Fibroblast of lung (primary cell): Measurements from ENCODE around the gene RAB5IF. TPM values are rescaled to one million over a fixed set of nuclear protein-coding genes. Genes with fewer than 3 reads are reported as not detected.

Experiments used
- DNase-seq, 2 donors: peaks; one replicate each; pipeline versions ENCODE4 v3.0.0 to v3.0.0-alpha.2; 2010; ENCODE audit warnings: low read depth in 2 of 2
- H2AFZ ChIP-seq: 2 replicates; pipeline ENCODE4 v1.5.1; 2012; ENCODE audit warnings: low read length, control low read depth, inconsistent platforms
- H3K27ac ChIP-seq: 2 replicates; pipeline ENCODE4 v1.5.1; 2011; ENCODE audit warnings: low read length, control low read depth; ENCODE audit not compliant: insufficient read depth
- H3K27me3 ChIP-seq: 2 replicates; pipeline ENCODE4 v1.5.1; 2011; ENCODE audit warnings: mild to moderate bottlenecking, low read length; ENCODE audit not compliant: control insufficient read depth, insufficient read depth
- H3K36me3 ChIP-seq: 2 replicates; pipeline ENCODE4 v1.5.1; 2011; ENCODE audit warnings: low read length; ENCODE audit not compliant: control insufficient read depth, insufficient read depth
- H3K4me1 ChIP-seq: 2 replicates; pipeline ENCODE4 v1.5.1; 2011; ENCODE audit warnings: low read length; ENCODE audit not compliant: control insufficient read depth, insufficient read depth; ENCODE audit errors: extremely low read depth
- H3K4me2 ChIP-seq: 2 replicates; pipeline ENCODE4 v1.5.1; 2011; ENCODE audit warnings: low read length, control low read depth; ENCODE audit not compliant: insufficient read depth; ENCODE audit errors: extremely low read depth
- H3K4me3 ChIP-seq, 4 experiments: fragments of 200-600 bp in 1 of 4; sonication (generic) in 1 of 4; replicated peaks in 1 of 4; 2 replicates each; pipeline ENCODE4 v1.5.1; 2011 to 2016; ENCODE audit warnings: low read length in 4 of 4, low read depth in 3 of 4, mild to moderate bottlenecking in 3 of 4, control low read depth in 2 of 4, inconsistent platforms in 1 of 4, mixed read lengths in 1 of 4; ENCODE audit not compliant: insufficient read depth in 1 of 4; ENCODE audit errors: control extremely low read depth in 1 of 4
- H3K79me2 ChIP-seq: 2 replicates; pipeline ENCODE4 v1.5.1; 2012; ENCODE audit warnings: mild to moderate bottlenecking, low read length, inconsistent platforms; ENCODE audit not compliant: control insufficient read depth, insufficient read depth
- H3K9ac ChIP-seq: 2 replicates; pipeline ENCODE4 v1.5.1; 2011; ENCODE audit warnings: mild to moderate bottlenecking, low read length, control low read depth; ENCODE audit not compliant: insufficient read depth
- H3K9me3 ChIP-seq: 2 replicates; pipeline ENCODE4 v1.5.1; 2012; ENCODE audit warnings: low read depth, low read length; ENCODE audit not compliant: control insufficient read depth, insufficient read depth
- H4K20me1 ChIP-seq: 2 replicates; pipeline ENCODE4 v1.5.1; 2011; ENCODE audit warnings: low read length; ENCODE audit not compliant: control insufficient read depth, insufficient read depth; ENCODE audit errors: extremely low read depth
- CTCF ChIP-seq, 2 donors: IDR thresholded peaks in 1 of 2; conservative IDR thresholded peaks in 1 of 2; 1 replicate in 1 of 2; 2 replicates in 1 of 2; pipeline ENCODE4 v1.5.1; 2011 to 2012; ENCODE audit warnings: low read length in 2 of 2, control low read depth in 1 of 2, inconsistent platforms in 1 of 2, low read depth in 1 of 2, mild to moderate bottlenecking in 1 of 2
- EZH2 ChIP-seq: IDR thresholded peaks from 2 replicates; pipeline ENCODE4 v1.5.1; 2012; ENCODE audit warnings: low read length, control low read depth, mild to moderate bottlenecking; ENCODE audit errors: missing control alignments
- polyA plus RNA-seq, 2 donors: library from polyadenylated mRNA; depleted of rRNA in 1 of 2; stranded (reverse) in 1 of 2; unstranded in 1 of 2; fragments of >200 nt; gene quantifications; 2 replicates each; pipeline ENCODE4 v1.2.1, GENCODE V29; 2011 to 2012; ENCODE audit warnings: missing spikeins in 1 of 2
- total RNA-seq: library from RNA; depleted of rRNA; stranded (reverse); fragments of >200 nt; gene quantifications from 2 replicates; pipeline ENCODE4 v1.2.1, GENCODE V29; 2014

The RAB5IF gene
- total and polyA plus RNA-seq, 2 donors (not counting 1 experiment from before 2014, with no cell fraction given): 58.0 to 104 TPM

- no peak overlapping the region for H3K4me3 ChIP-seq
- no peak for DNase-seq
- H3K9me3 ChIP-seq: no peaks in the 10 kb centered on the region
- no peak overlapping the region for H2AFZ ChIP-seq
- H3K79me2 ChIP-seq: no peaks in the 10 kb centered on the region
- H3K27me3 ChIP-seq: no peaks in the 10 kb centered on the region
- no peaks in the 10 kb centered on the region for H3K36me3 ChIP-seq
- no peaks in the 10 kb centered on the region for H3K4me1 ChIP-seq
- TF ChIP-seq CTCF (conservative IDR thresholded peaks at IDR 0.05 in 1 of 2, IDR thresholded peaks at IDR 0.05 in 1 of 2; ENCODE audit: low read depth in 1 of 2, low read length in 2 of 2): no peak
- no peak for TF ChIP-seq EZH2
- H3K4me2 ChIP-seq: no peak overlapping the region
- no peaks in the 10 kb centered on the region for H4K20me1 ChIP-seq
- no peak overlapping the region for H3K27ac ChIP-seq
- H3K9ac ChIP-seq: no peak overlapping the region
Observed at GRCh38 chr20:36654506-36654905, 48.9 kb downstream of the RAB5IF start.

GRCh38 chr20:36655004-36655403, 49.4 kb downstream of the RAB5IF start:
- H3K4me3 ChIP-seq: no peak overlapping the region
- no peaks in the 10 kb centered on the region for H3K9me3 ChIP-seq
- H3K4me2 ChIP-seq: no peak overlapping the region
- no peak overlapping the region for H3K27ac ChIP-seq
- no peak overlapping the region for H3K9ac ChIP-seq
- no peak overlapping the region for H2AFZ ChIP-seq
- no peaks in the 10 kb centered on the region for H4K20me1 ChIP-seq
- H3K79me2 ChIP-seq: no peaks in the 10 kb centered on the region
- H3K36me3 ChIP-seq: no peaks in the 10 kb centered on the region
- no peaks in the 10 kb centered on the region for H3K4me1 ChIP-seq
- no peaks in the 10 kb centered on the region for H3K27me3 ChIP-seq
- TF ChIP-seq EZH2 (no peak), CTCF (conservative IDR thresholded peaks at IDR 0.05 in 1 of 2, IDR thresholded peaks at IDR 0.05 in 1 of 2; ENCODE audit: low read depth in 1 of 2, low read length in 2 of 2) (no peak)
- no peak for DNase-seq

GRCh38 chr20:36656733-36657132, 51.2 kb downstream of the RAB5IF start:
- Histone ChIP-seq H3K4me1 (no peaks in the 10 kb centered on the region), H3K36me3 (no peaks in the 10 kb centered on the region), H3K4me3 (no peak overlapping the region), H3K9me3 (no peaks in the 10 kb centered on the region), H3K27ac (no peak overlapping the region), H4K20me1 (no peaks in the 10 kb centered on the region), H3K4me2 (no peak overlapping the region), H3K79me2 (no peaks in the 10 kb centered on the region), H3K9ac (no peak overlapping the region), H2AFZ (no peak overlapping the region), H3K27me3 (no peaks in the 10 kb centered on the region)
- no peak for DNase-seq
- TF ChIP-seq EZH2: no peak
- no peak for TF ChIP-seq CTCF (conservative IDR thresholded peaks at IDR 0.05 in 1 of 2, IDR thresholded peaks at IDR 0.05 in 1 of 2; ENCODE audit: low read depth in 1 of 2, low read length in 2 of 2)
